Measurements from ENCODE around the gene ILF2. TPM values are rescaled to one million over a fixed set of nuclear protein-coding genes. Genes with fewer than 3 reads are reported as not detected.

ILF2 gene
- total RNA-seq (2022; extraction: Qiagen RNA extraction; ENCODE audit: low read depth), result 268 to 297 TPM (median 278 TPM) in 5 replicates

DNA sequence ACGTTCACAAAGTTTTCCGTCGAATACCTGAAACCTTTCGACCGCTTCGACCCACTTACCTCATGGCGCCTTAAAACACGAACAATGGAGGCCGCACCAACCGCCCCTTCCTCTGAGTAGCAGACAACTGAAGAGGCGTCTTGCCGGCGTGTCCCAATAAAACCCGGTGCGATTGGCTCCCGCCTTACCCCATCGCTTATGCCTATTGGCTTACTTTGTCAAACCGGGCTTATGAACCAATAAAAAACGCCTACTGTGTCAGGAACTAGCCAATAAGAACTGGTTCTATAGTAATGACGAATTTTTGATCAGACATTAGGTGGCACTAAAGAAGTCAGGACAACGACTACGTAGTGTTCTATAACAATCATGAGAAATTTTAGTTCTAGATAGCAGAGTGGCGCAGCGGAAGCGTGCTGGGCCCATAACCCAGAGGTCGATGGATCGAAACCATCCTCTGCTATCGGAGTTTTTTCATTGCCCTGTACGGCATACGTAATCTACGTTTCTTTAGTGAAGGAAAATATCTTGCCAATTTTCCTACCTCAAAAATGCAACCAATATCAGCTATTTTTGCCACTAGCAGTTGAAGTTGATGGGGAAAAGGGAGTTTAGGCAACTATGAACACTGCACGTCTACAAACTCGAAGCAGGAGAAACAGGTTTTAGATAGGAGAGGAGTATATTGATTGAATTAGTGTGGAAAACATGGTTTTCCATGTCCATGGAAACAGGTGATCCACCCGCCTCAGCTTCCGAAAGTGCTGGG, at the start of gene ILF2:
Gene ILF2 (minus strand): TSS at position 135 of the 769 bp plus-strand sequence. CDS start 71 bp downstream, at position 64.

DNA sequence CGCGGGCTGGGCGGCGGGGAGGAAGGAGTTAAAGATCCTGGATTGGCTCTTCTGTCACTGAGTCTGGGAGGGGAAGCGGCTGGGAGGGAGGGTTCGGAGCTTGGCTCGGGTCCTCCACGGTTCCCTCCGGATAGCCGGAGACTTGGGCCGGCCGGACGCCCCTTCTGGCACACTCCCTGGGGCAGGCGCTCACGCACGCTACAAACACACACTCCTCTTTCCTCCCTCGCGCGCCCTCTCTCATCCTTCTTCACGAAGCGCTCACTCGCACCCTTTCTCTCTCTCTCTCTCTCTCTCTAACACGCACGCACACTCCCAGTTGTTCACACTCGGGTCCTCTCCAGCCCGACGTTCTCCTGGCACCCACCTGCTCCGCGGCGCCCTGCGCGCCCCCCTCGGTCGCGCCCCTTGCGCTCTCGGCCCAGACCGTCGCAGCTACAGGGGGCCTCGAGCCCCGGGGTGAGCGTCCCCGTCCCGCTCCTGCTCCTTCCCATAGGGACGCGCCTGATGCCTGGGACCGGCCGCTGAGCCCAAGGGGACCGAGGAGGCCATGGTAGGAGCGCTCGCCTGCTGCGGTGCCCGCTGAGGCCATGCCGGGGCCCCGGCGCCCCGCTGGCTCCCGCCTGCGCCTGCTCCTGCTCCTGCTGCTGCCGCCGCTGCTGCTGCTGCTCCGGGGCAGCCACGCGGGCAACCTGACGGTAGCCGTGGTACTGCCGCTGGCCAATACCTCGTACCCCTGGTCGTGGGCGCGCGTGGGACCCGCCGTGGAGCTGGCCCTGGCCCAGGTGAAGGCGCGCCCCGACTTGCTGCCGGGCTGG, 7.9 kb upstream of the ILF2 start, which contains the start of gene NPR1:
Gene NPR1 (plus strand): TSS at position 170 of the 818 bp plus-strand sequence. CDS start 421 bp downstream, at position 591.

DNA sequence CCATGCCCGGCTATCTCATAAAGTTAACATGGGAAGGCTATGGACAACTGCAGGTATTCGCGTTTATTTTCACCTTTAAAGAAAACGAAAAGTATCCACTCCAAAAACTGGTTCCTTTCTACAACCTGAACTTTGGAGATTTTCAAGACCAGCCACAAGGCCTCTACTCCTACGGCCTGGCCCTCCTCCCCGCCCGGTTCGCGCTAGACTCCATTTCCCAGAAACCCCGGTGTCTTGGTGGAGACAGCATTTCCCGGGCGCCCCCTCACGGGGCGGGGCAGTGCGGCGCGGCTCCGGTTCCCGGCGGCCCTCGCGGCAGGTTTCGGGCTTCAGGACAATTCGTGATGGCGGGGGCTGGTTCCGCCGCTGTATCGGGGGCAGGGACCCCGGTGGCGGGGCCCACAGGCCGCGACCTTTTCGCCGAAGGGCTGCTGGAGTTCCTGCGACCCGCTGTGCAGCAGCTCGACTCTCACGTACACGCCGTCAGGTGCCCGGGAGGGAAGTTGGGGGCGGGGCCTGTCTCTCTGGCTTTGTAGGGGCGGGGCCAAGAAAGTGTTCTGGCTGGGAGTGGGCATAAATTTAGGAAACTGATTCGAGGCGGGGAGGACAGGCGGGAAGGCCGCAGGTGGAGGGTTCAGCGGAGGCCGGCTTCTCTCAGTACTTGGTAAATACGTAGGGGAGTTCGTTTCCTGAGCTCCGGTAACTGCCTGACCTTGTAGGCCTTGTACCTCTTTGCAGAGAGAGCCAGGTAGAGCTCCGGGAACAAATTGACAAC, 12.2 kb downstream of the ILF2 start, which contains the start of gene SNAPIN:
Gene SNAPIN (plus strand): TSS at position 304 of the 775 bp plus-strand sequence. CDS start 41 bp downstream, at position 345.

DNA sequence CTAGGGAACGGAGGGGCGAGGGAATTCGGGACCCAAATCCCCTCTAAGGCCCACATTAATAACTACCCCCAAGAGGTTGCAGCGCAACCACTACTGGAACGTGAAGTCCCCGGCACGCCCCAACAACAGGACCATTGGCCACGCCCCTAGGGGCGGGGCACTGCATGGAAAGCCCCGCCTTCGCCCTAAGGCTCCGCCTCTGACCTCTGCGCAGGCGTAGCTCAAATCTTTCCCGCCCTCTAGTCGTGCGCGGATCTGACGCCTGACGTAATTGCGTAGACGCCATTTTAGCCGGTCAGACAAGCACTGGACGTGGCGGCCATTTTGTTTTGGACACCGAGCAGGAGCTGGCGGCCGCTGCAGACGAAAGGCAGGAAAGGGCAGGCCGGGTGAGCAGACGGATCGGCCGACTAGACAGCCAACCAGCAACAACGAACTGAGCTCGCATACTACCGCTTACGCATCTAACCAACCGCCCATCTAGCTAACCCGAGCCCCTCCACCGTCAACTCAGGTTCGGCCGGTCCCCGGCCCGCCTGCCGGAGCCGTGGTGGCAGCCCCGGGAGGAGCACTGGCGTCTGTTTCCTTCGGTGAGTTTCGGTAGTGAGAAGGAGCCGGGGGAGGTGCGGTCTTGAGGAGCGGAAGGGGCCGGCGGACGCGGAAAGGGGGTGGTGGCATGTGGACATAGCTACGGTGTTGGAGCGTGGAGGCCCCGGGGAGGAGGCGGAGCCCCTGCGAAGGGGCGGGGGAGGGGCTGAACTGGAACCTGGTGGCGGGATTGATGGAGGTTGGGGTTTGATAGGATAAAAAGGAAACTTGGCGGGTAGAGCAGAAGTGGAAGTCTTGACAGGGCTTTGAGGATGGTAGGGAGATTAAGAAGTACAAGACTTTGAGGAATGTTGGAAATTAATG, 36.8 kb downstream of the ILF2 start, which contains the start of gene CHTOP:
Gene CHTOP (plus strand): TSS at position 313 of the 912 bp plus-strand sequence. CDS start 2,523 bp downstream, outside the sequence.

DNA sequence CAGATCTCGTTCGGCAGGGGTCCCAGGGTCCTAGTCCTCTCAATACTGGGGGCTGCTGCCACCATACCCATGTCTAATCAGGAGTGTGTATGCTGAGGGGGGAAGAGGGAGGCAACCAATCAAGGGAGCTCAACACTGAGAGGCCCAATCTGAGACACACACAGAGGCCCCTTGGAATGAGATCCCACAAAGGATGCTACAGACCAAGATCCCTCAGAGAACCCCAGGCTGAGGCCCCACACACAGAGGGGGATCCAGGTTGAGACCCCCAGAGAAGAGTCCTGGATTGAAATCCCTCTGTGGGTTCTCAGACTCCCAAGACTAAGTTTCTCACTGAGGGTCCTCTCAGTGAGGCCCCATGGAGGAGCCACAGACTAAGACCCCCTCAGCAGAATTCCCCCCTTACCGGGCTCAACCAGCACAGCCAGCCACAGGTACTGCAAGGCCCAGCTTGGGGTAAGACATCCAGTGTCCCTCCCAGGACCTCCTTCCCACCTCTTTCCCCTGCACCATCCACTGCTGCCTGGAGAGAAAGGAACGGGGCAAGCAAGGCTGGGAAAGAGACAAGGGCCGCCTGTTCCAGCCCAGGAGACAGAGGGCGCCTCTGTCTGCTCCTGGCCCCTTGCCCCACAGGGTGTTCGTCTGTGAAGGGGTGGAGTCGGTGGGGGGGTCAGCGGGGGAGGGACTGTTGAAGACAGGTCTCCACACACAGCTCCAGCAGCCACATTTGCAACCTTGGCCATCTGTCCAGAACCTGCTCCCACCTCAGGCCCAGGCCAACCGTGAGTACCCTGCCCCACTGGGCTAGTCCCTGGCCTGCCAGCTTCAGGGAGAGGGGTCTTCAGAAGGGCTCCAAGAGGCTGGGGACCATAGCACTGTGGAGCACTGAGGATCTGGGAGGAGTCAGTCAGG, 42.8 kb downstream of the ILF2 start, which contains the start of gene S100A1:
Gene S100A1 (plus strand): TSS at position 720 of the 912 bp plus-strand sequence. CDS start 2,088 bp downstream, outside the sequence.

DNA sequence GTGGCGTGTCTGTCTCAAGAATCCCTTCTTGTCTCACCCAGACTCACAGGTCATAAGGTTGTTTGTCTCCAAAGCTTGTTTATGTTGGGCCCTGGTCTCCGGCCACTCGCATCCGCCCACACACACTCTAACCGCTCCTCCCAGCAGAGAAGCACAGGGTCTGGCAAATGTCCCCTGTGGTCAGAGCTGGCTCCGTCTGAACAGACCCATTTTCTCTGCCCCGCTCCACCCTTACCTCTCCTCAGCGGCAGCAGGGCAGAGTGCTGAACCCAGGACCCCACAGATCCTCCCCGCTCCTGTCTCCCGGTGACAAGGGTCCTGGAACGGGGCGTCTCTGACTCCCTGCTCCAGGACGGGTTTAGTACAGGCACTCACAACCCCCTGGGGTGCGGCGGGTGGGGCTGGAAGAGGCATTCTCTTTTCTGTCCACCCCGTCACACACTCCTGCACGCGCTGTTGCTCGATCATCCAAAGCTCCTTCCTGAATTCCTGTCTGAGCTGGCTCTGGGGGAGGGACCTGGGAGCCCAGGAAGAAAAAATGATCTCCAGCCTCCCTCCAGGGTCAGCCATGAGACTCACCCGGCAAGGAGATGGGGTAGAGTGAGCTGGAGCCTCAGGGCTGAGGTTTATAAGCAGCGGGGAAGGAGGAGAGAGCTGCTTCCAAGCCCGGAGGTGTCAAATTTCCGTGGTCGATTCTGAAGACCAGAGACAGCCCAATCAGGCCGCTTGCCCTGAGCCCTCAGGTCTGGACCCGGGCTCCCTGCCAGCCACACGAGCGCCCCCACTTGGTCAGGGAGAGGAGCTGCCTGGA, 43.7 kb downstream of the ILF2 start, which contains the start of gene S100A13:
Gene S100A13 (minus strand): TSS at position 602 of the 811 bp plus-strand sequence. CDS start 1,033 bp downstream, outside the sequence.

DNA sequence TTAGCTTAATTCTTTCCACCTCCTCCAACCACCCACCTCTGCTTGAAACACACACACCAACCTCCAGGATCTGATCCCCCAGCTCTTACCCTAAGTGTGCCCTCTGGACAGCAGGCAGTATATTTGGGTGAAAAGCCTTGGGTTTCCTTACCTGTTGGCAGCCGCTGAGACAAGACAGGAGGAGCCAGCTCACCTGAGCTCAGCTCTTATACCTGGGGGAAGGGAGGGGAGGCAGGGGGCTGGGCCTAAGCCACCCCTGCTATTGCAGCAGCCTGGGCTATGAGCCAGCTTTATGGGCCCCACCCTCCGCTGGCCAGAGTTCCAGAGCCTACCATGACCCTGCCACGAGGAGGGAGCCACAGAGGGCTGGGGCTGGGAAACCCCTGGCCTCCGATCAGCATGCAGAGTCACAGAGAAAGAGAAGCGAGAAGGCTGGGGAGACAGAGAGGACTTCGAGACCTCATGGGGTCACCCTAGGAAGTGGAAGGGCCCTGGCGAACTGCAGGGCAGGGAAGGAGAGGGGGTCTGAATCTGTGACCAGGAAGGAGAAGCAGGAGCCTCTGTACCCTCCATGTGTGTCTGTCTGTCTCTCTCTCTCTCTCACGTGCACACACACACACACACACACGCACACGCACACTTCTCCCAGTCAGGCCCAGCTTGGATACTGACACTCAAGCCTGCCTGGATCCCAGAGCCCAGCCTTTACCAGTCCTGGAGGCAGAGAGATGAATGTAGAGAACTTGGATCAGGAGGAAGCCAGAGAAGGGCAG, 54.5 kb downstream of the ILF2 start, which contains the start of gene S100A14:
Gene S100A14 (minus strand): TSS at position 182 of the 773 bp plus-strand sequence. CDS start 467 bp downstream, outside the sequence.

DNA sequence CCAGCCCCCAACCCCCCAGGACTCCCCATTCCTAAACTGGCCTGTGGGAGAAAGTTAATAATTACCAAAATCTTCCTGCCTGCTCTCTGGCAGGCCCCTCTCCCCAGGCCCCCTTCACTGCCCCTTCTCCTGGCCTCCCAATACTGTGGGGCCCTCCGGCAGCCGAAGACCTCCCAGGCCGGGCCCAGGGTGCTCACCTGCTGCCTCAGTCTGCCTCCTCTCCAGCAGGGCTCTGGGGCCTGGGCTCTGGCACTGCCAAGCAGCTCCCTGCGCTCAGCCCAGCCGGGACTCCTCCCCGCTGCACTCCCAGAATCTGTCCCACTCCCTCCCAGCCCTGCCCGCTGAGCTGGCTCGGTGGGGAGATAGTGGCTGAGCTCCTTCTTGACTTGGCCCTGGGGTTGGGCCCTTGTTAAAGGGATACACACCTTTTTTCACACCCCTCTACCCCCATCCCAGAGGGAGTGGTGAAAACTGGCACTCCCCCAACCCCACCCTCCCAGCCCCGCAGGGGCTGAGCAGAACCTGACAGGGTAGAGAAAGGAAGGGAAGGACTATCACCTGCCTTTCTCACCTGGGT, 58.0 kb downstream of the ILF2 start, which contains the start of gene S100A16:
Gene S100A16 (minus strand): TSS at position 383 of the 577 bp plus-strand sequence. CDS start 4,986 bp downstream, outside the sequence.

Other genes with a start within 250 kb of the ILF2 start
- gene S100A7, start 210.3 kb downstream of the ILF2 start, total RNA-seq (2022; extraction: Qiagen RNA extraction; ENCODE audit: low read depth), result not detected in 5 replicates
- 3,123 to 3,674 TPM (median 3,479 TPM) in 5 replicates for gene S100A6, start 135.0 kb downstream of the ILF2 start, total RNA-seq (2022; extraction: Qiagen RNA extraction; ENCODE audit: low read depth)
- 0.65 to 1.2 TPM (median 0.79 TPM) in 5 replicates for gene S100A5, start 130.1 kb downstream of the ILF2 start, total RNA-seq (2022; extraction: Qiagen RNA extraction; ENCODE audit: low read depth)
- gene S100A4, start 125.2 kb downstream of the ILF2 start, total RNA-seq (2022; extraction: Qiagen RNA extraction; ENCODE audit: low read depth), result 1,624 to 1,839 TPM (median 1,665 TPM) in 5 replicates
- 88.7 to 106 TPM (median 92.8 TPM) in 5 replicates for gene S100A3, start 121.7 kb downstream of the ILF2 start, total RNA-seq (2022; extraction: Qiagen RNA extraction; ENCODE audit: low read depth)
- 20.0 to 26.2 TPM (median 24.5 TPM) in 5 replicates for gene S100A2, start 105.1 kb downstream of the ILF2 start, total RNA-seq (2022; extraction: Qiagen RNA extraction; ENCODE audit: low read depth)
- gene S100A16, start 57.9 kb downstream of the ILF2 start, total RNA-seq (2022; extraction: Qiagen RNA extraction; ENCODE audit: low read depth), result 412 to 491 TPM (median 455 TPM) in 5 replicates
- 0.40 to 0.79 TPM (median 0.50 TPM) in 5 replicates for gene S100A14, start 54.7 kb downstream of the ILF2 start, total RNA-seq (2022; extraction: Qiagen RNA extraction; ENCODE audit: low read depth)
- 148 to 177 TPM (median 176 TPM) in 5 replicates for gene S100A13, start 43.5 kb downstream of the ILF2 start, total RNA-seq (2022; extraction: Qiagen RNA extraction; ENCODE audit: low read depth)
- 0.55 to 0.96 TPM (median 0.86 TPM) in 4 of 5 replicates, not detected in the other for gene S100A1, start 42.6 kb downstream of the ILF2 start, total RNA-seq (2022; extraction: Qiagen RNA extraction; ENCODE audit: low read depth)
- 63.4 to 84.0 TPM (median 77.0 TPM) in 5 replicates for gene CHTOP, start 36.9 kb downstream of the ILF2 start, total RNA-seq (2022; extraction: Qiagen RNA extraction; ENCODE audit: low read depth)
- gene SNAPIN, start 12.3 kb downstream of the ILF2 start, total RNA-seq (2022; extraction: Qiagen RNA extraction; ENCODE audit: low read depth), result 52.0 to 63.2 TPM (median 56.4 TPM) in 5 replicates
- 0.80 to 1.2 TPM (median 0.95 TPM) in 5 replicates for gene NPR1, start 7.7 kb upstream of the ILF2 start, total RNA-seq (2022; extraction: Qiagen RNA extraction; ENCODE audit: low read depth)
- gene INTS3, start 57.1 kb upstream of the ILF2 start, total RNA-seq (2022; extraction: Qiagen RNA extraction; ENCODE audit: low read depth), result 18.5 to 22.8 TPM (median 21.8 TPM) in 5 replicates
- 1.2 to 3.5 TPM (median 1.5 TPM) in 5 replicates for gene SLC27A3, start 104.4 kb upstream of the ILF2 start, total RNA-seq (2022; extraction: Qiagen RNA extraction; ENCODE audit: low read depth)